Mesenchymal stem cell (in vitro differentiated cells and primary cell): Measurements from ENCODE around the gene ARID1B.

Experiments
- DNase-seq: peaks from one replicate; pipeline ENCODE4 v3.0.0-alpha.2; 2013
- H2AFZ ChIP-seq: one replicate; pipeline ENCODE4 v1.6.1; 2013; ENCODE audit warnings: low read depth, mild to moderate bottlenecking, control low read depth, inconsistent platforms, low read length, moderate library complexity
- H2AK5ac ChIP-seq: 2 replicates; pipeline ENCODE4 v1.6.1; 2013; ENCODE audit warnings: low read length, moderate library complexity, mild to moderate bottlenecking, inconsistent platforms; ENCODE audit not compliant: severe bottlenecking
- H2BK120ac ChIP-seq: one replicate; pipeline ENCODE4 v1.6.1; 2013; ENCODE audit warnings: low read depth, mild to moderate bottlenecking, inconsistent platforms, low read length, moderate library complexity
- H2BK12ac ChIP-seq, 2 experiments: one replicate each; pipeline ENCODE4 v1.6.1; 2013; ENCODE audit warnings: inconsistent platforms in 2 of 2, low read length in 2 of 2, mild to moderate bottlenecking in 2 of 2, moderate library complexity in 2 of 2, control low read depth in 1 of 2
- H2BK15ac ChIP-seq: one replicate; pipeline ENCODE4 v1.6.1; 2013; ENCODE audit warnings: mild to moderate bottlenecking, low read depth, inconsistent platforms; ENCODE audit not compliant: poor library complexity, severe bottlenecking
- H2BK5ac ChIP-seq: 2 replicates; pipeline ENCODE4 v1.6.1; 2013; ENCODE audit warnings: low read depth, mild to moderate bottlenecking, low read length, control low read depth, inconsistent platforms; ENCODE audit not compliant: poor library complexity, severe bottlenecking
- H3K14ac ChIP-seq, 2 experiments: one replicate each; pipeline ENCODE4 v1.6.1; 2013; ENCODE audit warnings: inconsistent platforms in 2 of 2, low read length in 2 of 2, control low read depth in 1 of 2, mild to moderate bottlenecking in 1 of 2, moderate library complexity in 1 of 2
- H3K18ac ChIP-seq, 2 experiments: one replicate each; pipeline ENCODE4 v1.6.1; 2013; ENCODE audit warnings: inconsistent platforms in 2 of 2, low read length in 2 of 2, control low read depth in 1 of 2, low read depth in 1 of 2, mild to moderate bottlenecking in 1 of 2
- H3K23ac ChIP-seq, 2 experiments: one replicate each; pipeline ENCODE4 v1.6.1; 2013; ENCODE audit warnings: inconsistent platforms in 2 of 2, low read length in 2 of 2, mild to moderate bottlenecking in 2 of 2, moderate library complexity in 2 of 2, control low read depth in 1 of 2
- H3K27ac ChIP-seq: 2 replicates; pipeline ENCODE4 v1.5.1; 2013; ENCODE audit warnings: mild to moderate bottlenecking, moderate library complexity, low read length, control low read depth, inconsistent platforms; ENCODE audit not compliant: poor library complexity, severe bottlenecking
- H3K27me3 ChIP-seq, 2 experiments: 2 replicates each; pipeline versions ENCODE4 v1.6.1 to v1.7.0; 2013; ENCODE audit warnings: low read length in 2 of 2, mild to moderate bottlenecking in 2 of 2, moderate library complexity in 2 of 2, control low read depth in 1 of 2, inconsistent platforms in 1 of 2; ENCODE audit not compliant: control insufficient read depth in 1 of 2, insufficient read depth in 1 of 2
- H3K36me3 ChIP-seq, 2 experiments: 2 replicates each; pipeline versions ENCODE4 v1.6.1 to v1.7.0; 2013; ENCODE audit warnings: low read length in 2 of 2, control low read depth in 1 of 2, inconsistent platforms in 1 of 2, low read depth in 1 of 2, mild to moderate bottlenecking in 1 of 2; ENCODE audit not compliant: insufficient read depth in 2 of 2, control insufficient read depth in 1 of 2
- H3K4ac ChIP-seq, 2 experiments: one replicate each; pipeline ENCODE4 v1.6.1; 2013; ENCODE audit warnings: inconsistent platforms in 2 of 2, low read length in 2 of 2, mild to moderate bottlenecking in 2 of 2, moderate library complexity in 2 of 2, control low read depth in 1 of 2, low read depth in 1 of 2
- H3K4me1 ChIP-seq: 2 replicates; pipeline ENCODE4 v1.6.1; 2013; ENCODE audit warnings: low read depth, low read length, control low read depth; ENCODE audit not compliant: control insufficient read depth, insufficient read depth
- H3K4me2 ChIP-seq: 2 replicates; pipeline ENCODE4 v1.6.1; 2013; ENCODE audit warnings: low read length, mild to moderate bottlenecking, inconsistent platforms; ENCODE audit not compliant: poor library complexity, severe bottlenecking
- H3K4me3 ChIP-seq, 2 experiments: 2 replicates each; pipeline versions ENCODE4 v1.5.1 to v1.7.0; 2013; ENCODE audit warnings: low read length in 2 of 2, mild to moderate bottlenecking in 2 of 2, control low read depth in 1 of 2, low read depth in 1 of 2; ENCODE audit not compliant: insufficient read depth in 1 of 2
- H3K79me1 ChIP-seq: replicated peaks from 2 replicates; pipeline ENCODE4 v1.6.1; 2013; ENCODE audit warnings: mild to moderate bottlenecking, control low read depth, low read length, inconsistent platforms; ENCODE audit not compliant: poor library complexity, severe bottlenecking
- H3K9ac ChIP-seq: 2 replicates; pipeline ENCODE4 v1.7.0; 2013; ENCODE audit warnings: mild to moderate bottlenecking, low read length, moderate library complexity
- H3K9me3 ChIP-seq: 2 replicates; pipeline ENCODE4 v1.7.0; 2013; ENCODE audit warnings: mild to moderate bottlenecking, low read length; ENCODE audit not compliant: control insufficient read depth
- H4K8ac ChIP-seq: one replicate; pipeline ENCODE4 v1.6.1; 2013; ENCODE audit warnings: inconsistent platforms, mild to moderate bottlenecking, low read length, moderate library complexity
- H4K91ac ChIP-seq: one replicate; pipeline ENCODE4 v1.6.1; 2013; ENCODE audit warnings: mild to moderate bottlenecking, low read length, inconsistent platforms
- WGBS: methylation state at CpG from one replicate; pipeline ENCODE4 v1.1.7; 2013; ENCODE audit warnings: mixed read lengths; 5-methylcytosine and 5-hydroxymethylcytosine counted together

The ARID1B gene

DNA sequence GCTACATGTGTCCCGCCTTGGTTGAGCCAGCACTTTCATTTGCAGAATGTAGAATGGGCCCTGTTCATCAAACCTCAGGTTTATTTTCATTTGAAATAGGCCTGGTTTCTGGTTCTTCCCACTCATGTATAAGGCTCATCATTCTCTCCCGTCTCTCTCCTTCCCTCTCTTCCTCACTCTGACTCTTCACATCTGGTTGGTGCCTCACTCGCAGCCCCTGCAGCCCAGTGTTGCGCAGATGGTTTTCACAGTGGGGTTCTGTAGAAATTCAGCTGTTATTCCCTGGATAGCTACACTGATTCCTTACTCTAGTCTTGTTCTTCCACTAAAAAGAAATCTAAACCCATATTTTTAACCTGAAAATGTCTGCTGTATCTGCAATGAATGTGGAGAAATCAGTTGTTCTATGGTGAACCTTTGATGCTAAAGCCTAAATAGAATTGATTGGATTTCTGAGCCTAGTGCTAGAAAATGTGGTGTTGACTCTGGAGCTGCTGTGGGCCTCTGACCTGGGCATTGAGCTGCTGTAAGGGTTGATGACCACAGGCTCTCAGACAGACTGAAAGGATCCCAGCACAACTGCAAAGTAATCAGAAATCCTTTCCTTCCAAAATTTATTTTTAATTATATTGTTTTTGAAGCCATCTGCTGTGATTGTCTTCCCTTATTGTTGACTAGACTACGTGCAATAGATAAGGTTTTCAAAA lies 395.8 kb downstream of the ARID1B start:
- no peaks in the 10 kb centered on the region for H3K27me3 ChIP-seq
- DNase-seq: no peak
- no peak overlapping the region for H2BK5ac ChIP-seq
- no peak overlapping the region for H2BK12ac ChIP-seq
- no peak overlapping the region for H2BK15ac ChIP-seq
- no peak overlapping the region for H3K27ac ChIP-seq
- H4K8ac ChIP-seq: no peak overlapping the region
- WGBS: over 99% methylated on average over 4 of the region's 5 CpGs
- H3K4me2 ChIP-seq: no peak overlapping the region
- peaks cover 3% of the 10 kb centered on the region for H3K4me1 ChIP-seq
- H3K36me3 ChIP-seq: peaks cover 16 to 33% of the 10 kb centered on the region in 2 experiments
- peaks cover 17% of the 10 kb centered on the region for H3K79me1 ChIP-seq
- no peak overlapping the region for H3K14ac ChIP-seq
- no peak overlapping the region for H2AFZ ChIP-seq
- no peak overlapping the region for H3K4me3 ChIP-seq
- no peak overlapping the region for H3K4ac ChIP-seq
- no peak overlapping the region for H2AK5ac ChIP-seq
- no peak overlapping the region for H3K18ac ChIP-seq
- H3K9me3 ChIP-seq: no peaks in the 10 kb centered on the region
- no peak overlapping the region for H4K91ac ChIP-seq
- H3K9ac ChIP-seq: no peak overlapping the region
- H3K23ac ChIP-seq: no peak overlapping the region
- no peak overlapping the region for H2BK120ac ChIP-seq

DNA sequence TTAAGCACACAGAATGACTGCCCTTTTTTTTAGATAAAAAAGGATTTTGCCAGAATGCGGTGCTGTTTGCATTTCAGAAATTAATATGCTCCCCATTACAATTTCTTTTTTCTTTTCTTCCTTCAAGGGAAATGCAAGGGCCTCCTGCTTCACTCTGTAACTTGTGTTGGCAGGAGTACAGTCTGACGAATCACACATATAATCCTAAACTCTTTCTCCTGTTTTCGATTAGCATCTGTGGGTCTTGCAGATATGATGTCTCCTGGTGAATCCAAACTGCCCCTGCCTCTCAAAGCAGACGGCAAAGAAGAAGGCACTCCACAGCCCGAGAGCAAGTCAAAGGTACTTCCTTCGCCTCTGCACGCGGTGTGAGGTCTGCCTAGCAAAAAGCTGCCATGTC lies 396.6 kb downstream of the ARID1B start:
- 99% methylated on average over 8 of the region's 8 CpGs for WGBS
- peaks cover 3% of the 10 kb centered on the region for H3K4me1 ChIP-seq
- H2BK15ac ChIP-seq: no peak overlapping the region
- no peak overlapping the region for H3K4me3 ChIP-seq
- no peak overlapping the region for H2AK5ac ChIP-seq
- H3K79me1 ChIP-seq: peaks cover 17% of the 10 kb centered on the region
- H3K18ac ChIP-seq: no peak overlapping the region
- H2BK120ac ChIP-seq: no peak overlapping the region
- no peaks in the 10 kb centered on the region for H3K27me3 ChIP-seq
- H2AFZ ChIP-seq: no peak overlapping the region
- H3K27ac ChIP-seq: no peak overlapping the region
- H2BK5ac ChIP-seq: no peak overlapping the region
- H3K9ac ChIP-seq: no peak overlapping the region
- H3K14ac ChIP-seq: no peak overlapping the region
- H3K4me2 ChIP-seq: no peak overlapping the region
- H3K36me3 ChIP-seq: peaks cover 14 to 25% of the 10 kb centered on the region in 2 experiments
- H4K91ac ChIP-seq: no peak overlapping the region
- H3K23ac ChIP-seq: no peak overlapping the region
- H3K4ac ChIP-seq: no peak overlapping the region
- H4K8ac ChIP-seq: no peak overlapping the region
- no peak for DNase-seq
- no peak overlapping the region for H2BK12ac ChIP-seq
- H3K9me3 ChIP-seq: no peaks in the 10 kb centered on the region

DNA sequence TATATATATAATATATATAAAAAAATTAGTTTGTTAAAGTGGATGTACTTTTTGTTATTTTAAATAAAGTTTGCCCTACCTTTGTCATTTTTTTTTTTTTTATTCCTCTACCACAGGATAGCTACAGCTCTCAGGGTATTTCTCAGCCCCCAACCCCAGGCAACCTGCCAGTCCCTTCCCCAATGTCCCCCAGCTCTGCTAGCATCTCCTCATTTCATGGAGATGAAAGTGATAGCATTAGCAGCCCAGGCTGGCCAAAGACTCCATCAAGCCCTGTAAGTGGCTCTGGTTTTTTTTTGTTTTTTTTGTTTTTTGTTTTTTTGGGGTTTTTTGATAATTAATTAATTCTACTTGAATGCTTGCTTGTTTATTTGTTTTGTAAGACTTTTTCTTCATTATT lies 397.6 kb downstream of the ARID1B start:
- Histone ChIP-seq H3K36me3 (peaks cover 10 to 15% of the 10 kb centered on the region in 2 experiments), H2AFZ (no peak overlapping the region), H2AK5ac (no peak overlapping the region), H3K79me1 (peaks cover 15% of the 10 kb centered on the region), H2BK15ac (no peak overlapping the region), H3K9ac (no peak overlapping the region), H4K91ac (no peak overlapping the region), H3K18ac (no peak overlapping the region), H3K9me3 (no peaks in the 10 kb centered on the region), H4K8ac (no peak overlapping the region), H3K4me3 (no peak overlapping the region), H3K4ac (no peak overlapping the region), H2BK120ac (no peak overlapping the region), H3K27me3 (no peaks in the 10 kb centered on the region), H3K23ac (no peak overlapping the region), H2BK12ac (no peak overlapping the region), H3K4me2 (no peak overlapping the region), H2BK5ac (no peak overlapping the region), H3K4me1 (peaks cover 2% of the 10 kb centered on the region), H3K14ac (no peak overlapping the region), H3K27ac (no peak overlapping the region)
- DNase-seq: no peak

DNA sequence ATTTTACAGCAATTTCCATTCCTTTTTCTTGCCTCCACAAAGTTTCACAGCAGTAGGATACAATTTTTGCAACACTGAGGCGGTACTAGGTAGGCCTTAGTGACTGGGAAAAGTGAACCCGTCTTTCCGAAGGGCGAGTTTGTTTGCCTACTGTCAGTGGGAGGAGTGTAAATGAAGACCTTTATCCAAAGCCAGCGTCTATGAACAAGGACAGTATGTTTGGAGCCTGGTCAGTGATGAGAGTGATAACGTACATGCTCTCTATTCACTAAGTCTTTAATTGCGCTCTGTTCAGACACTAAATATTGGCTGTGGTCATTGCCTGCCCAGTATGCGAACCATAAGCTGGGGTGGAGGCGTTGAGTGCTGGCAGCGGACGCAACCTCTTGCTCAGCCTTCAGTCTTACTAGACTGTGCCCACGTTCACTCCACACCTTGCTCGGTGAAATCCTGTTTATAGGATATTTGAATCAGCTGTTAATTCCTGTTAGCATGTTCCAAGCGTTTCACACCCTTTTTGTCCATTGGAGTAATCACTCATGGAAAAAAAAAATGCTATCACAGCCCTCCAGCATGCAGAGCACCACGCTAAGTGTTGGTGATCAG lies 400.7 kb downstream of the ARID1B start:
- Histone ChIP-seq H3K36me3 (peaks cover 21 to 25% of the 10 kb centered on the region in 2 experiments), H3K27ac (no peak overlapping the region), H2BK12ac (no peak overlapping the region), H3K9me3 (no peaks in the 10 kb centered on the region), H3K27me3 (no peaks in the 10 kb centered on the region), H3K23ac (no peak overlapping the region), H2AK5ac (no peak overlapping the region), H3K4me3 (no peak overlapping the region), H2AFZ (no peak overlapping the region), H3K4me1 (no peaks in the 10 kb centered on the region), H4K8ac (no peak overlapping the region), H3K4me2 (no peak overlapping the region), H2BK15ac (no peak overlapping the region), H2BK5ac (no peak overlapping the region), H3K18ac (no peak overlapping the region), H3K79me1 (peaks cover 13% of the 10 kb centered on the region), H2BK120ac (no peak overlapping the region), H3K4ac (no peak overlapping the region), H4K91ac (no peak overlapping the region), H3K14ac (no peak overlapping the region), H3K9ac (no peak overlapping the region)
- no peak for DNase-seq
- 96% methylated on average over 15 of the region's 15 CpGs for WGBS
